HCT116 (cell line): ENCODE results near the gene SH3GL3.

Experiments
- POLR2A ChIP-seq: IDR thresholded peaks from 2 replicates; pipeline ENCODE4 v1.7.0; 2011; ENCODE audit warnings: borderline replicate concordance; ENCODE audit not compliant: insufficient read depth, insufficient read length; ENCODE audit errors: extremely low read depth
- TF ChIP-seq, protein P1 (sequence below), 3 experiments: fragments of 200-600 bp in 1 of 3; sonication (generic) in 1 of 3; IDR thresholded peaks in 2 of 3; conservative IDR thresholded peaks in 1 of 3; 2 replicates each; pipeline ENCODE4 v1.5.1; 2012 to 2017; ENCODE audit warnings: low read depth in 2 of 3, low read length in 2 of 3, antibody characterized with exemption in 1 of 3, borderline replicate concordance in 1 of 3, control low read depth in 1 of 3, mild to moderate bottlenecking in 1 of 3, mixed read lengths in 1 of 3, mixed run types in 1 of 3, moderate library complexity in 1 of 3; ENCODE audit not compliant: insufficient read depth in 1 of 3

DNA sequence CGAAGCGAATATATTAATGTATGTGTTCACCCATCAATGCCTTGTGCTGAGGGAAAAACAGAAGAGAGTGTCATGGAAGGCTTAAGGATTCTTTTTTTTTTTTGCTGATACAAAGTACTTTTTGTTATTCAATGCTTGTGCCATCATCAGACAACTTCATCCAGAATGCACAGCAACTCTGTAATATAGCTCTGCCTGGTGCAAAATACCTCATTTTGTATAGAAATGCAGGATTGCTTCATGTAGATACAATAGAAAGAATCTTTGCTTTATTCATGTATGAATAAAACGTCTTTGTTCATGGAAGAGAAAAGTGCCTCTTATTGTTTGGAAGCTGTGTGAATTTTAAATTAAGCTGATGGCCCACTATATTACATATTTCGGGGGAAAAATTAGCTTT is 62.9 kb downstream of the SH3GL3 start:
- TF ChIP-seq, protein P1, sequence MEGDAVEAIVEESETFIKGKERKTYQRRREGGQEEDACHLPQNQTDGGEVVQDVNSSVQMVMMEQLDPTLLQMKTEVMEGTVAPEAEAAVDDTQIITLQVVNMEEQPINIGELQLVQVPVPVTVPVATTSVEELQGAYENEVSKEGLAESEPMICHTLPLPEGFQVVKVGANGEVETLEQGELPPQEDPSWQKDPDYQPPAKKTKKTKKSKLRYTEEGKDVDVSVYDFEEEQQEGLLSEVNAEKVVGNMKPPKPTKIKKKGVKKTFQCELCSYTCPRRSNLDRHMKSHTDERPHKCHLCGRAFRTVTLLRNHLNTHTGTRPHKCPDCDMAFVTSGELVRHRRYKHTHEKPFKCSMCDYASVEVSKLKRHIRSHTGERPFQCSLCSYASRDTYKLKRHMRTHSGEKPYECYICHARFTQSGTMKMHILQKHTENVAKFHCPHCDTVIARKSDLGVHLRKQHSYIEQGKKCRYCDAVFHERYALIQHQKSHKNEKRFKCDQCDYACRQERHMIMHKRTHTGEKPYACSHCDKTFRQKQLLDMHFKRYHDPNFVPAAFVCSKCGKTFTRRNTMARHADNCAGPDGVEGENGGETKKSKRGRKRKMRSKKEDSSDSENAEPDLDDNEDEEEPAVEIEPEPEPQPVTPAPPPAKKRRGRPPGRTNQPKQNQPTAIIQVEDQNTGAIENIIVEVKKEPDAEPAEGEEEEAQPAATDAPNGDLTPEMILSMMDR (IDR thresholded peaks at IDR 0.05 in 2 of 3, conservative IDR thresholded peaks at IDR 0.05 in 1 of 3; ENCODE audit: borderline replicate concordance in 1 of 3, insufficient read depth in 1 of 3, low read depth in 2 of 3, low read length in 2 of 3), result no peak
- no peak for TF ChIP-seq POLR2A
